Breast epithelium (tissue), 4 donors: ENCODE results near the gene FSTL4. TPM values are rescaled to one million over a fixed set of nuclear protein-coding genes. Genes with fewer than 3 reads are reported as not detected.

Source experiments
- DNase-seq, 2 donors: peaks; one replicate each; pipeline ENCODE4 v3.0.0-alpha.2; 2019; ENCODE audit warnings: low spot score in 2 of 2
- H3K27ac ChIP-seq, 2 donors: fragments of 200-600 bp; sonication (generic) in 1 of 2; one replicate each; pipeline ENCODE4 v1.5.1; 2016 to 2019; ENCODE audit warnings: mild to moderate bottlenecking in 1 of 2
- H3K27me3 ChIP-seq, 2 donors: fragments of 200-600 bp; sonication (generic) in 1 of 2; one replicate each; pipeline versions ENCODE4 v1.5.1 to v1.6.0; 2017 to 2019; ENCODE audit warnings: control low read depth in 1 of 2, mild to moderate bottlenecking in 1 of 2
- H3K36me3 ChIP-seq: fragments of 200-600 bp; one replicate; pipeline ENCODE4 v1.5.1; 2019
- H3K4me1 ChIP-seq, 2 donors: fragments of 200-600 bp; sonication (generic); one replicate each; pipeline ENCODE4 v1.5.1; 2016 to 2019; ENCODE audit warnings: control low read depth in 1 of 2
- H3K4me3 ChIP-seq, 3 donors: fragments of 200-600 bp; sonication (generic); 1 replicate in 2 of 3; 2 replicates in 1 of 3; pipeline ENCODE4 v1.5.1; 2016 to 2019; ENCODE audit warnings: mild to moderate bottlenecking in 3 of 3, moderate library complexity in 2 of 3
- H3K9me3 ChIP-seq, 2 donors: fragments of 200-600 bp; sonication (generic) in 1 of 2; one replicate each; pipeline ENCODE4 v1.5.1; 2016 to 2019; ENCODE audit warnings: control low read depth in 1 of 2
- CTCF ChIP-seq, 3 donors: fragments of 450-650 bp; IDR thresholded peaks; one replicate each; pipeline ENCODE4 v1.5.1; 2016 to 2017; ENCODE audit warnings: antibody characterized with exemption in 3 of 3, mild to moderate bottlenecking in 3 of 3, moderate library complexity in 3 of 3
- POLR2A ChIP-seq: fragments of 450-650 bp; IDR thresholded peaks from one replicate; pipeline ENCODE4 v1.6.1; 2016; ENCODE audit warnings: antibody characterized with exemption, mild to moderate bottlenecking, moderate library complexity
- POLR2AphosphoS5 ChIP-seq, 3 donors: sonication (generic); formaldehyde crosslinking; IDR thresholded peaks; one replicate each; pipeline ENCODE4 v1.6.1; 2017; ENCODE audit warnings: antibody characterized with exemption in 3 of 3
- intact Hi-C: fragments of 100-400 bp; cut with DNase I; formaldehyde crosslinking; loops from one replicate; pipeline ENCODE4 v1.15.1; 2023; ENCODE audit warnings: low total_unique reads
- total RNA-seq, 3 donors: library from RNA; depleted of rRNA; stranded (reverse); fragments of >200 nt; gene quantifications; one replicate each; pipeline ENCODE4 v1.1.0, GENCODE V29; 2016

The FSTL4 gene
- total RNA-seq, 3 donors from 2014 or later = 0.16 to 0.98 (median 0.88) TPM

DNA sequence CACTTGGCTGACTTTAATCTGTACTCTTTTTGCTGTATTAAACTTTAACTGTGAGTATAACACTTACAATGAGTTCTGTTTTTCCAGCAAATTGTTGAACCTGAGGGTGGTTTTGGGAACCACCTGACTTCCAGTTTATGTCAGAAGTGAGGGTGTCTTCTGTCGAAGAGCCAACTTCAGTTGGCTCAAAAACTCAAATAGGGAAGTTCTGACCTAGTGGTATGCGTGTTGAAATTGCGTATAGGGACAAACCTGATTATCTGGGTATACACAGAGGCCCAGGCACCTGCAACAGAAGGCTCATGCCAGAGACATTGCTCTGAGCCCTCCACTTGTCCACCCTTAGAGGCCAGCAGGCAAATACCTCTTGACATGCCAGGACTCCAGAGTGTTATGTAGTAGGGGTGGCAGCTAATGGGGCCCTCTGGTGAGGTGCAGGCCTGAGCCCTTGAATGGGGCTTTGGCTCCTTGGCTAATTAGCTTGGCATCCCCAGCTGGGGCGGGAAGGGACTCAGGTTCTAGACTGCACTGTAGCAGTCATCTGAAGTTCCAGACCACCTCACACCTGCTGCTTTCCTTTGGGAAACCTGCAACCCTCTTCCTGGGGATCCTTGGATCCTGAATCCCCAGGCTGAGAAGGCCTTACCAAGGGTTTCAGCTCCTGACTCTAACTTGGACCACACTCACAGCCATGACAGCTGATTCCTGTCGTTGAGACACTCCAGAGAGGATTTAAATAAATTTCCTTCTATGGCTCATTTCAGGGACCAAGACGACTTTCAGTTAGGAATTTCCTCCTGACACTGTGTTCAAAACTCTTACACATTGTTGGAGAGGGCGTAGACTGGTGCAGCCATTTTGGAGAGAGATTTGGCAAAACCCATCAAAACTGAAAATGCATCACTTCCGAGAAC lies 370.9 kb downstream of the FSTL4 start:
- Histone ChIP-seq H3K36me3 (no peaks in the 10 kb centered on the region), H3K4me3 (no peak overlapping the region), H3K9me3 (no peaks in the 10 kb centered on the region), H3K27ac (no peak overlapping the region), H3K4me1 (no peaks in the 10 kb centered on the region), H3K27me3 (no peaks in the 10 kb centered on the region)
- intact Hi-C loops = no loop called here
- DNase-seq = no peak
- TF ChIP-seq POLR2A (no peak), CTCF (IDR thresholded peaks at IDR 0.05) (no peak), POLR2AphosphoS5 (IDR thresholded peaks at IDR 0.05) (no peak)

- intact Hi-C loops = no loop called here
- Histone ChIP-seq H3K4me1 (no peaks in the 10 kb centered on the region), H3K9me3 (no peaks in the 10 kb centered on the region), H3K27ac (peak overlapping the region in 1 of 2 donors; percentile 8), H3K27me3 (no peaks in the 10 kb centered on the region), H3K36me3 (no peaks in the 10 kb centered on the region), H3K4me3 (no peak overlapping the region)
- DNase-seq = peak in 1 of 2 donors; percentile 37
- TF ChIP-seq POLR2AphosphoS5 (IDR thresholded peaks at IDR 0.05) (no peak), CTCF (IDR thresholded peaks at IDR 0.05) (no peak), POLR2A (no peak)
Observed at GRCh38 chr5:133240425-133241091, 371.8 kb downstream of the FSTL4 start.

- Histone ChIP-seq H3K27ac (no peak overlapping the region), H3K4me3 (no peak overlapping the region), H3K36me3 (no peaks in the 10 kb centered on the region), H3K9me3 (no peaks in the 10 kb centered on the region), H3K27me3 (no peaks in the 10 kb centered on the region), H3K4me1 (no peaks in the 10 kb centered on the region)
- DNase-seq = no peak
- intact Hi-C loops = no loop called here
- TF ChIP-seq POLR2A = no peak
- TF ChIP-seq CTCF (IDR thresholded peaks at IDR 0.05) = no peak
- TF ChIP-seq POLR2AphosphoS5 (IDR thresholded peaks at IDR 0.05) = no peak
Observed at GRCh38 chr5:133238426-133239205, 373.7 kb downstream of the FSTL4 start.

- H3K27me3 ChIP-seq = no peaks in the 10 kb centered on the region
- H3K27ac ChIP-seq = no peak overlapping the region
- intact Hi-C loops = no loop called here
- H3K36me3 ChIP-seq = no peaks in the 10 kb centered on the region
- H3K9me3 ChIP-seq = no peaks in the 10 kb centered on the region
- peaks cover 0 to 3% of the 10 kb centered on the region in 2 donors for H3K4me1 ChIP-seq
- TF ChIP-seq CTCF (IDR thresholded peaks at IDR 0.05) (no peak), POLR2AphosphoS5 (IDR thresholded peaks at IDR 0.05) (no peak), POLR2A (no peak)
- no peak for DNase-seq
- no peak overlapping the region for H3K4me3 ChIP-seq
Observed at GRCh38 chr5:133236976-133237375, 375.4 kb downstream of the FSTL4 start.
